Right lobe of liver (tissue), 6 donors: ENCODE data around the gene CIC. TPM values are rescaled to one million over a fixed set of nuclear protein-coding genes. Genes with fewer than 3 reads are reported as not detected.

ENCODE experiments used
- ATAC-seq, 4 donors: fragments of 200-7000 bp; cut with Tn5 transposase; one replicate each; pipeline ENCODE4 v1.9.1; 2020; ENCODE audit warnings: mild to moderate bottlenecking in 4 of 4, moderate library complexity in 4 of 4
- DNase-seq, 3 donors: peaks; one replicate each; pipeline ENCODE4 v3.0.0-alpha.2; 2020
- H3K27ac ChIP-seq, 3 donors: fragments of 200-600 bp; one replicate each; pipeline ENCODE4 v1.8.0; 2022
- H3K27me3 ChIP-seq, 2 donors: fragments of 200-600 bp; one replicate each; pipeline ENCODE4 v1.8.0; 2022
- H3K36me3 ChIP-seq, 4 donors: fragments of 200-600 bp; sonication (generic) in 1 of 4; one replicate each; pipeline versions ENCODE4 v1.5.1 to v1.8.0; 2017 to 2022; ENCODE audit warnings: control low read depth in 1 of 4
- H3K4me1 ChIP-seq, 4 donors: fragments of 200-600 bp; sonication (generic) in 1 of 4; one replicate each; pipeline versions ENCODE4 v1.5.1 to v1.8.0; 2017 to 2022; ENCODE audit warnings: control low read depth in 1 of 4
- H3K4me3 ChIP-seq, 3 donors: fragments of 200-600 bp; one replicate each; pipeline ENCODE4 v1.8.0; 2022
- H3K9me3 ChIP-seq, 4 donors: fragments of 200-600 bp; sonication (generic) in 1 of 4; one replicate each; pipeline versions ENCODE4 v1.5.1 to v1.8.0; 2017 to 2022; ENCODE audit warnings: control low read depth in 1 of 4
- CTCF ChIP-seq, 4 donors: fragments of 200-600 bp in 3 of 4; fragments of 450-650 bp in 1 of 4; IDR thresholded peaks; one replicate each; pipeline versions ENCODE4 v1.5.1 to v1.8.0; 2016 to 2022; ENCODE audit warnings: antibody characterized with exemption in 4 of 4, mild to moderate bottlenecking in 2 of 4
- POLR2A ChIP-seq: fragments of 450-650 bp; IDR thresholded peaks from one replicate; pipeline ENCODE4 v1.6.1; 2017; ENCODE audit warnings: antibody characterized with exemption, mild to moderate bottlenecking
- WGBS: methylation state at CpG from one replicate; pipeline ENCODE4 v1.1.6; 2018; ENCODE audit warnings: low coverage, low lambda C conversion rate; ENCODE audit not compliant: insufficient coverage; ENCODE audit errors: missing lambda C conversion rate; 5-methylcytosine and 5-hydroxymethylcytosine counted together
- intact Hi-C, 2 donors: fragments of 100-400 bp; cut with DNase I; formaldehyde crosslinking; loops; one replicate each; pipeline versions ENCODE4 v1.11.2 to v1.14.1; 2022
- total RNA-seq, 6 experiments: library from RNA; depleted of rRNA in 2 of 6; stranded (reverse); fragments of >200 nt in 2 of 6; fragmentation: NEBNext Ultra II Directional in 3 of 6; extraction: Animal tissue kit (Norgen Biotek cat#: 25700) in 3 of 6; gene quantifications; one replicate each; pipeline versions ENCODE4 v1.1.0 to v1.2.4, GENCODE V29; 2016 to 2023
- donor health status: DM: no; HTN: yes; CAD: no.
- donor health status: DM: no; HTN: no; CAD: no.
- donor health status: DM: no; HTN: no; CAD: no.
- donor health status: DM: no; HTN: yes; CAD: no.
- donor health status: DM: no; HTN: yes; CAD: no.

Gene CIC
- total RNA-seq, 6 experiments from 2014 or later = 19.9 to 53.6 (median 35.2) TPM

DNA sequence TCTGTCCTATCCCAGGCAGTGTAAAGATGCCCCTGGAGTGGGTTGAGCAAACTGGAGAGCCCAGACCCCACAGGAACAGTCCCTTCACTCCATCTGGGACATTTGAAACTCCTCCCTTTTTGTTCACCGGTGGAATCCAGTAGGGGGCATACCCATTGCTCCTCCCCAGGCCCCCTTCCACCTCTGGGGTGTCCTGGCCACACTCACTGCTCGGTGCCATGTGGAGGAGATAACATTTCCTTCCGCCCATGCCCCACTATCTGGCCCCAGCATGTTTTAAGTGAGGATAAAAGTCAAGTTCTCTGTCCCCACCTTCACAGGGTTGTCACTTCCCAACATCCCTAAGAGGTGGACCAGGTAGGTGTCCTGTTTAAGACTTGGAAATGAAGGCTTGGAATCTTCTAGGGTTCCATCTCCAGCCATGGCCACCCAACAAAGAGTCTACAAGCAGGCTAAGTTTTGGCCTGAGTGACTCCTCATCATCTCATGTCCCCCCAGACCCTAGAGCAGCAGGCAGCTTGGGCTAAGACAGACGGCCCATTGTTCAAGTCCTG lies 39.7 kb upstream of the CIC start:
- Histone ChIP-seq H3K27ac (no peak overlapping the region), H3K4me3 (no peak overlapping the region), H3K4me1 (no peaks in the 10 kb centered on the region), H3K27me3 (no peaks in the 10 kb centered on the region), H3K9me3 (no peaks in the 10 kb centered on the region), H3K36me3 (peaks cover 0 to 68% (median 28%) of the 10 kb centered on the region in 4 donors)
- TF ChIP-seq POLR2A (no peak), CTCF (IDR thresholded peaks at IDR 0.05) (no peak)
- WGBS = 57% methylated on average over 3 of the region's 4 CpGs
- ATAC-seq = no peak
- no peak for DNase-seq
- intact Hi-C loops = no loop called here

DNA sequence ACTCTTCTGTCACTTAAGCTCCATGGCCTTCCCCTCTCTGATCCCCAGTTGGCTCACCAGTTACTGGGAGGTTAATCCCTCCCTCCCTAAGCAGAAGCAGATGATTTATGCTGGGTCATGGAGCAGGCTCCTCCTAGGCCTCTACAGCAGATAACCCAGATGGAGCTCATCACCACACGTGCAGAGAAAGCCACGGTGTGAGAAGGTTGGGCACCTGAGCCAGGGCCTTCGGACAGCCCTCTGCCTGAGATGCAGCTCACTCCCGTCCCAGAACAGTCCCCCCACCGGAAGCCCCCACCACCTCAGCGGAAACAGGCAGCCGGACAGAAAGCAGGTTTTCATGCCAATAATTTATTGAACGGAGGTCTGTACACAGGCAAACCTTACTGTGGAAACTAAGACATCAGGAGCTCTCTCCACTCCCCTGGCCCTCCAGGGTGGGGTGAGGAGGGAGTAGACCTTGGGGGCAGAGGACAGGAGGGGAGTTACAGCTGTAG lies 39.1 kb upstream of the CIC start:
- intact Hi-C loops = no loop called here
- DNase-seq (no peak), ATAC-seq (peak in 2 of 4 donors; percentile 3 to 26)
- no peak for TF ChIP-seq POLR2A
- TF ChIP-seq CTCF (IDR thresholded peaks at IDR 0.05) = no peak
- no peaks in the 10 kb centered on the region for H3K9me3 ChIP-seq
- WGBS = 70% methylated on average over 3 of the region's 8 CpGs
- H3K4me1 ChIP-seq = no peaks in the 10 kb centered on the region
- no peak overlapping the region for H3K4me3 ChIP-seq
- no peaks in the 10 kb centered on the region for H3K27me3 ChIP-seq
- no peak overlapping the region for H3K27ac ChIP-seq
- peaks cover 0 to 67% (median 30%) of the 10 kb centered on the region in 4 donors for H3K36me3 ChIP-seq

- TF ChIP-seq POLR2A = no peak
- TF ChIP-seq CTCF (IDR thresholded peaks at IDR 0.05) = no peak
- ATAC-seq = no peak
Observed at GRCh38 chr19:42230571-42230970, 38.5 kb upstream of the CIC start.

GRCh38 chr19:42232435-42232834 lies 36.6 kb upstream of the CIC start:
- no peak overlapping the region for H3K27ac ChIP-seq
- no peak overlapping the region for H3K4me3 ChIP-seq
- intact Hi-C loops = no loop called here
- no peaks in the 10 kb centered on the region for H3K27me3 ChIP-seq
- no peaks in the 10 kb centered on the region for H3K4me1 ChIP-seq
- peaks cover 0 to 67% (median 32%) of the 10 kb centered on the region in 4 donors for H3K36me3 ChIP-seq
- WGBS = 89% methylated on average over 3 of the region's 10 CpGs
- DNase-seq = no peak
- no peak for ATAC-seq
- no peak for TF ChIP-seq POLR2A
- TF ChIP-seq CTCF (IDR thresholded peaks at IDR 0.05) = no peak
- no peaks in the 10 kb centered on the region for H3K9me3 ChIP-seq

More at GRCh38 chr19:42230571-42230970, 38.5 kb upstream of the CIC start:
- no peak overlapping the region for H3K27ac ChIP-seq
- no peaks in the 10 kb centered on the region for H3K9me3 ChIP-seq
- peaks cover 0 to 66% (median 32%) of the 10 kb centered on the region in 4 donors for H3K36me3 ChIP-seq
- H3K27me3 ChIP-seq = no peaks in the 10 kb centered on the region
- WGBS = 70% methylated on average over 2 of the region's 4 CpGs
- DNase-seq = no peak
- intact Hi-C loops = no loop called here
- H3K4me3 ChIP-seq = no peak overlapping the region
- H3K4me1 ChIP-seq = no peaks in the 10 kb centered on the region
